ENCODE measurements around the gene RPL36AL.
A peak's percentile ranks its signal among the peaks of the same experiment; 100 is the strongest.
"Not testable (repeated sequence)": the region's sequence is repeated elsewhere in the genome, so short reads cannot be mapped to it uniquely, and the experiment has no call there.

RPL36AL gene

GRCh38 chr14:49619730-49620129 lies 696 bp downstream of the RPL36AL start:
- DNase-seq, result no peak
- Histone ChIP-seq H3K27ac (ENCODE audit: insufficient read depth in 1 of 2, low read depth in 1 of 2, low read length in 2 of 2, poor library complexity in 1 of 2, severe bottlenecking in 2 of 2) (peak overlapping the region; percentile 96 to 99), H3K4me1 (ENCODE audit: control extremely low read depth in 1 of 4, control insufficient read depth in 4 of 4, insufficient read depth in 4 of 4, low read length in 3 of 4) (peaks cover 17 to 48% (median 35%) of the 10 kb centered on the region in 4 experiments), H3K36me3 (ENCODE audit: control insufficient read depth in 4 of 4, insufficient read depth in 4 of 4, low read length in 3 of 4) (peaks cover 5 to 42% (median 15%) of the 10 kb centered on the region in 4 experiments), H3K27me3 (replicated peaks in 2 of 5; ENCODE audit: control insufficient read depth in 4 of 5, insufficient read depth in 5 of 5, low read length in 4 of 5) (no peaks in the 10 kb centered on the region), H3K9me3 (ENCODE audit: control extremely low read depth in 1 of 5, control insufficient read depth in 4 of 5, insufficient read depth in 2 of 5, low read depth in 1 of 5, low read length in 4 of 5) (no peaks in the 10 kb centered on the region), H3K4me3 (ENCODE audit: control insufficient read depth in 1 of 7, extremely low read depth in 1 of 7, insufficient read depth in 4 of 7, low read depth in 2 of 7, low read length in 6 of 7) (peak overlapping the region; percentile 75 to 99 (median 95))
- ChIA-PET POLR2A (interaction anchor here (0.9 to 3.1 kb wide), 7 partner anchors 13 to 148 kb away, joined by 3 to 46 read pairs (median 11); partner anchors contain the start of genes KLHDC2, LRR1 and RPS29), CTCF (interaction anchor here (1.1 to 4.5 kb wide), 10 partner anchors 10 to 195 kb away, joined by 3 to 28 read pairs (median 4); partner anchors contain the start of genes DNAAF2 and RPS29)
- 0% methylated on average over 2 of the region's 11 CpGs for WGBS (ENCODE audit: insufficient coverage)

- peak overlapping the region in 6 of 7 experiments; percentile 90 to 99 (median 97) for H3K4me3 ChIP-seq (ENCODE audit: control insufficient read depth in 1 of 7, extremely low read depth in 1 of 7, insufficient read depth in 4 of 7, low read depth in 2 of 7, low read length in 6 of 7)
- H3K27me3 ChIP-seq (replicated peaks in 2 of 5; ENCODE audit: control insufficient read depth in 4 of 5, insufficient read depth in 5 of 5, low read length in 4 of 5); DNase-seq; H3K9me3 ChIP-seq (ENCODE audit: control extremely low read depth in 1 of 5, control insufficient read depth in 4 of 5, insufficient read depth in 2 of 5, low read depth in 1 of 5, low read length in 4 of 5): not testable (repeated sequence)
- peak overlapping the region in 1 of 2 experiments; percentile 99 for H3K27ac ChIP-seq (ENCODE audit: insufficient read depth in 1 of 2, low read depth in 1 of 2, low read length in 2 of 2, poor library complexity in 1 of 2, severe bottlenecking in 2 of 2)
- H3K4me1 ChIP-seq (ENCODE audit: control extremely low read depth in 1 of 4, control insufficient read depth in 4 of 4, insufficient read depth in 4 of 4, low read length in 3 of 4), result peaks cover 17 to 48% (median 35%) of the 10 kb centered on the region in 4 experiments
- H3K36me3 ChIP-seq (ENCODE audit: control insufficient read depth in 4 of 4, insufficient read depth in 4 of 4, low read length in 3 of 4), result peaks cover 5 to 40% (median 15%) of the 10 kb centered on the region in 4 experiments
- CTCF ChIA-PET, result interaction anchor here (1.1 to 4.5 kb wide), 4 partner anchors 9 to 33 kb away, joined by 3 to 28 read pairs (median 12); partner anchors contain the start of genes DNAAF2 and RPS29
- WGBS (ENCODE audit: insufficient coverage), result 92% methylated on average over 17 of the region's 19 CpGs
- POLR2A ChIA-PET, result interaction anchor here (2.5 to 3.0 kb wide), 3 partner anchors 17 to 33 kb away, joined by 7 to 25 read pairs (median 16); partner anchors contain the start of genes LRR1 and RPS29
Observed at GRCh38 chr14:49619273-49619672, 1.2 kb downstream of the RPL36AL start.

- Histone ChIP-seq H3K4me3 (ENCODE audit: control insufficient read depth in 1 of 7, extremely low read depth in 1 of 7, insufficient read depth in 4 of 7, low read depth in 2 of 7, low read length in 6 of 7) (no peak overlapping the region), H3K27ac (ENCODE audit: insufficient read depth in 1 of 2, low read depth in 1 of 2, low read length in 2 of 2, poor library complexity in 1 of 2, severe bottlenecking in 2 of 2) (no peak overlapping the region), H3K9me3 (ENCODE audit: control extremely low read depth in 1 of 5, control insufficient read depth in 4 of 5, insufficient read depth in 2 of 5, low read depth in 1 of 5, low read length in 4 of 5) (no peaks in the 10 kb centered on the region), H3K27me3 (replicated peaks in 2 of 5; ENCODE audit: control insufficient read depth in 4 of 5, insufficient read depth in 5 of 5, low read length in 4 of 5) (no peaks in the 10 kb centered on the region), H3K36me3 (ENCODE audit: control insufficient read depth in 4 of 4, insufficient read depth in 4 of 4, low read length in 3 of 4) (peaks cover 5 to 42% (median 13%) of the 10 kb centered on the region in 4 experiments), H3K4me1 (ENCODE audit: control extremely low read depth in 1 of 4, control insufficient read depth in 4 of 4, insufficient read depth in 4 of 4, low read length in 3 of 4) (peaks cover 14 to 35% (median 29%) of the 10 kb centered on the region in 4 experiments)
- WGBS (ENCODE audit: insufficient coverage), result 92% methylated on average over 4 of the region's 6 CpGs
- ChIA-PET POLR2A (no interaction called here), CTCF (interaction anchor here (0.9 to 1.3 kb wide), 2 partner anchors 11 to 30 kb away, joined by 3 read pairs; no protein-coding TSS in a partner anchor)
- DNase-seq, result no peak
Observed at GRCh38 chr14:49617852-49618519, 2.4 kb downstream of the RPL36AL start.

- 86% methylated on average over 3 of the region's 6 CpGs for WGBS (ENCODE audit: insufficient coverage)
- DNase-seq, result no peak
- Histone ChIP-seq H3K36me3 (ENCODE audit: control insufficient read depth in 4 of 4, insufficient read depth in 4 of 4, low read length in 3 of 4) (peaks cover 5 to 36% (median 14%) of the 10 kb centered on the region in 4 experiments), H3K27ac (ENCODE audit: insufficient read depth in 1 of 2, low read depth in 1 of 2, low read length in 2 of 2, poor library complexity in 1 of 2, severe bottlenecking in 2 of 2) (no peak overlapping the region), H3K27me3 (replicated peaks in 2 of 5; ENCODE audit: control insufficient read depth in 4 of 5, insufficient read depth in 5 of 5, low read length in 4 of 5) (no peaks in the 10 kb centered on the region), H3K4me1 (ENCODE audit: control extremely low read depth in 1 of 4, control insufficient read depth in 4 of 4, insufficient read depth in 4 of 4, low read length in 3 of 4) (peaks cover 3 to 20% (median 11%) of the 10 kb centered on the region in 4 experiments), H3K9me3 (ENCODE audit: control extremely low read depth in 1 of 5, control insufficient read depth in 4 of 5, insufficient read depth in 2 of 5, low read depth in 1 of 5, low read length in 4 of 5) (no peaks in the 10 kb centered on the region), H3K4me3 (ENCODE audit: control insufficient read depth in 1 of 7, extremely low read depth in 1 of 7, insufficient read depth in 4 of 7, low read depth in 2 of 7, low read length in 6 of 7) (no peak overlapping the region)
- ChIA-PET CTCF (interaction anchor here (1.5 kb wide), 1 partner anchor 13 kb away, joined by 3 read pairs; no protein-coding TSS in a partner anchor), POLR2A (no interaction called here)
Observed at GRCh38 chr14:49615776-49616175, 4.7 kb downstream of the RPL36AL start.

- ChIA-PET CTCF (no interaction called here), POLR2A (no interaction called here)
- WGBS (ENCODE audit: insufficient coverage), result no CpG with 5 or more reads among the region's 2 CpGs
- Histone ChIP-seq H3K4me3 (ENCODE audit: control insufficient read depth in 1 of 7, extremely low read depth in 1 of 7, insufficient read depth in 4 of 7, low read depth in 2 of 7, low read length in 6 of 7) (no peak overlapping the region), H3K36me3 (ENCODE audit: control insufficient read depth in 4 of 4, insufficient read depth in 4 of 4, low read length in 3 of 4) (peaks cover 5 to 43% (median 15%) of the 10 kb centered on the region in 4 experiments), H3K27me3 (replicated peaks in 2 of 5; ENCODE audit: control insufficient read depth in 4 of 5, insufficient read depth in 5 of 5, low read length in 4 of 5) (no peaks in the 10 kb centered on the region), H3K27ac (ENCODE audit: insufficient read depth in 1 of 2, low read depth in 1 of 2, low read length in 2 of 2, poor library complexity in 1 of 2, severe bottlenecking in 2 of 2) (no peak overlapping the region), H3K4me1 (ENCODE audit: control extremely low read depth in 1 of 4, control insufficient read depth in 4 of 4, insufficient read depth in 4 of 4, low read length in 3 of 4) (peaks cover 0 to 15% (median 4%) of the 10 kb centered on the region in 4 experiments), H3K9me3 (ENCODE audit: control extremely low read depth in 1 of 5, control insufficient read depth in 4 of 5, insufficient read depth in 2 of 5, low read depth in 1 of 5, low read length in 4 of 5) (no peaks in the 10 kb centered on the region)
- no peak for DNase-seq
Observed at GRCh38 chr14:49614196-49614595, 6.2 kb downstream of the RPL36AL start.

- no peaks in the 10 kb centered on the region for H3K27me3 ChIP-seq (replicated peaks in 2 of 5; ENCODE audit: control insufficient read depth in 4 of 5, insufficient read depth in 5 of 5, low read length in 4 of 5)
- ChIA-PET POLR2A (no interaction called here), CTCF (interaction anchor here (0.7 to 1.9 kb wide), 2 partner anchors 19 to 26 kb away, joined by 3 to 5 read pairs; partner anchors contain the start of gene RPS29)
- H3K4me3 ChIP-seq (ENCODE audit: control insufficient read depth in 1 of 7, extremely low read depth in 1 of 7, insufficient read depth in 4 of 7, low read depth in 2 of 7, low read length in 6 of 7), result no peak overlapping the region
- H3K27ac ChIP-seq (ENCODE audit: insufficient read depth in 1 of 2, low read depth in 1 of 2, low read length in 2 of 2, poor library complexity in 1 of 2, severe bottlenecking in 2 of 2), result no peak overlapping the region
- no peak for DNase-seq
- no peaks in the 10 kb centered on the region for H3K9me3 ChIP-seq (ENCODE audit: control extremely low read depth in 1 of 5, control insufficient read depth in 4 of 5, insufficient read depth in 2 of 5, low read depth in 1 of 5, low read length in 4 of 5)
- 99% methylated on average over 6 of the region's 8 CpGs for WGBS (ENCODE audit: insufficient coverage)
- peaks cover 0 to under 1% (median 0%) of the 10 kb centered on the region in 4 experiments for H3K4me1 ChIP-seq (ENCODE audit: control extremely low read depth in 1 of 4, control insufficient read depth in 4 of 4, insufficient read depth in 4 of 4, low read length in 3 of 4)
- H3K36me3 ChIP-seq (ENCODE audit: control insufficient read depth in 4 of 4, insufficient read depth in 4 of 4, low read length in 3 of 4), result peaks cover 5 to 36% (median 12%) of the 10 kb centered on the region in 4 experiments
Observed at GRCh38 chr14:49612671-49613070, 7.8 kb downstream of the RPL36AL start.

GRCh38 chr14:49612251-49612650 lies 8.2 kb downstream of the RPL36AL start:
- no peak overlapping the region for H3K4me3 ChIP-seq (ENCODE audit: control insufficient read depth in 1 of 7, extremely low read depth in 1 of 7, insufficient read depth in 4 of 7, low read depth in 2 of 7, low read length in 6 of 7)
- ChIA-PET POLR2A (interaction anchor here (0.6 kb wide), 1 partner anchor 13 kb away, joined by 3 read pairs; no protein-coding TSS in a partner anchor), CTCF (interaction anchor here (0.7 to 1.9 kb wide), 4 partner anchors 11 to 56 kb away, joined by 3 to 5 read pairs (median 3); partner anchors contain the start of gene RPS29)
- no peak overlapping the region for H3K27ac ChIP-seq (ENCODE audit: insufficient read depth in 1 of 2, low read depth in 1 of 2, low read length in 2 of 2, poor library complexity in 1 of 2, severe bottlenecking in 2 of 2)
- H3K36me3 ChIP-seq (ENCODE audit: control insufficient read depth in 4 of 4, insufficient read depth in 4 of 4, low read length in 3 of 4), result peaks cover 5 to 36% (median 14%) of the 10 kb centered on the region in 4 experiments
- H3K9me3 ChIP-seq (ENCODE audit: control extremely low read depth in 1 of 5, control insufficient read depth in 4 of 5, insufficient read depth in 2 of 5, low read depth in 1 of 5, low read length in 4 of 5), result no peaks in the 10 kb centered on the region
- WGBS (ENCODE audit: insufficient coverage), result 100% methylated on average over 2 of the region's 4 CpGs
- H3K4me1 ChIP-seq (ENCODE audit: control extremely low read depth in 1 of 4, control insufficient read depth in 4 of 4, insufficient read depth in 4 of 4, low read length in 3 of 4), result no peaks in the 10 kb centered on the region
- H3K27me3 ChIP-seq (replicated peaks in 2 of 5; ENCODE audit: control insufficient read depth in 4 of 5, insufficient read depth in 5 of 5, low read length in 4 of 5), result no peaks in the 10 kb centered on the region
- no peak for DNase-seq
